CD4-positive, alpha-beta T cell treated with Interleukin-6 for 4 hours (primary cell): ENCODE data around the gene SPRYD3.
"Not testable (repeated sequence)": the region's sequence is repeated elsewhere in the genome, so short reads cannot be mapped to it uniquely, and the experiment has no call there.

Experiments
- DNase-seq: peaks from one replicate; pipeline ENCODE4 v3.0.0-alpha.2; 2020; ENCODE audit warnings: mixed read lengths

The SPRYD3 gene, protein sequence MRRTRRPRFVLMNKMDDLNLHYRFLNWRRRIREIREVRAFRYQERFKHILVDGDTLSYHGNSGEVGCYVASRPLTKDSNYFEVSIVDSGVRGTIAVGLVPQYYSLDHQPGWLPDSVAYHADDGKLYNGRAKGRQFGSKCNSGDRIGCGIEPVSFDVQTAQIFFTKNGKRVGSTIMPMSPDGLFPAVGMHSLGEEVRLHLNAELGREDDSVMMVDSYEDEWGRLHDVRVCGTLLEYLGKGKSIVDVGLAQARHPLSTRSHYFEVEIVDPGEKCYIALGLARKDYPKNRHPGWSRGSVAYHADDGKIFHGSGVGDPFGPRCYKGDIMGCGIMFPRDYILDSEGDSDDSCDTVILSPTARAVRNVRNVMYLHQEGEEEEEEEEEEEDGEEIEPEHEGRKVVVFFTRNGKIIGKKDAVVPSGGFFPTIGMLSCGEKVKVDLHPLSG

DNA sequence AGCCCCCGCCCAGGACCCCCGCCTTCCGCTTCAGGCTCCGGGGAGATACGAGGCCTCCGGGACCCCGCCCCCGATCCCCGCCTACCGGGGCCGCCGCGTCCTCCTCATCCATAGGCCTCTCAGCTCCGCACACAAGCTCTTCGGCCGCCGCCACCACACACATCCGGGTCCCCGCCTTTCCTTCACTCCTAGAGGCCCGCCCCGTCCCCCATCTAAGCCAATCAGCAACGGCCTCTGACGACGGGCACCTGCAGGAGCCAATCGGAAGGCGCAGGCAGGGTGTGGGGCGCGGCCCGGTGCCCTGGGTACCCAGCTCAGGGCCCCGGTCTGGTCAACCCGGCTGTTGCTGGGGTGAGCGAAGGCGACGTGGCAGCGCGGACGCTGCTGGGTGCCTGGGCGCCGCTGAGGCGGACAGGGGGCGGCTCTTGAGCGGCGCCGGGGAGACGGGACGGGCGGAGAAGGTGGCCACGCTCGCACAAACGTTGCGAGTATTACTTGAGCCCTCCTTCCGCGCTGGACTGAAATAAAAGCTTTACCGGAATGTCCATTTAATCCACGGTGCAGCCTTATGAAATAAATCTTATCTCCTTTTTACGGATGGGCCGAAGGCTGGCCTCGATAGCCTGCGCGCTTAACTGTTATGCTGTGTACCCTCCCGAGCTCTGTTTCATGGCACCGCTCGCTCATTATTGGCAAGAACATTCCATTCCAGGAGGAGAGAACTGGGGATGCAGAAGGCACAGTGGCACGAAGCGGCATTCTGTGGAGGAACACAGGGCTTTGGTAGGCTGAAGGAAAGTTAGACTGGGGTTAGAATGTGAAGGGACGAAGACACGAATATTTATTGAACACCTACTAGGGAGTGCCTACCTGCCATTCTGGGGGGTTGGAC lies at the start of gene SPRYD3:
Gene SPRYD3, minus strand, starts transcription at position 165 of the 892 bp plus-strand sequence. Its CDS starts 57 bp downstream, at position 108.
- peak; percentile 97 for DNase-seq

DNA sequence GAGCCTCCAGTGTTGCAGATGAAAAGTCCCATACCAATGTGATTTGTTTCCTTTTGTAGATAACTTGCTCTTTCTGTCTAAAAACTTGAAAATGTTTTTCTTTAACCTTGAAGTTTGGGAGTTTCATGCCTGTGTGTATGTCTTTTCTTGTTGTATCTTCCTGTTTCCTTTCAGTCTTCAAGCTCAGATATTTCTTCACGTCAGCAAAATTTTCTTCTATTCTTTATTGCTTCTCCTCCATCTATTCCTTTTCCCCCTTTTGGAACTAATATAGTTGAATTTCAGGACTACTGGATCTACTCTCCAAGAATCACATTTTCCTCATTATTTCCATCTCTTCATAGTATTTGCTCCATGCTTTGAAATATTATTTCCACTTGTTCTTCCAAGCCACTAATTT lies 48.0 kb upstream of the SPRYD3 start:
- DNase-seq = no peak

DNA sequence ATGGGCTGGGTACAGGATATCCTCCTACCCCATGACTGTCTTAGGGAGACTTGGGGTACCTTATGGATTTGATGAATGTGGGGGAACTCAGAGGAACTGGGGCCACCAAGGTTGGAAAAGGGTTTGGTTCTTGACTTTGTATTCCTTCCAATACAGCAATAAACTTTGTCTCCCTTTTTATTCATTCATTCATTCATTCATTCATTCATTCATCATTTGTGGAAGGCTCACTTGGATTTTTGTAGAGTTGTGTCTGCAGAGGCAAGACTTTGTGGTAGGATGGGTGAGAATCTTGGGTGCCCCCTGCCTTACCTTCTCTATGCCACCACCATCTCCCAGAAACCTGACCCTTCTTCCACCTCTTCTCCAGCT lies 45.1 kb upstream of the SPRYD3 start:
- DNase-seq = no peak

- DNase-seq = no peak
Measured at GRCh38 chr12:53123578-53124351, 44.6 kb upstream of the SPRYD3 start.

- DNase-seq = no peak
Measured at GRCh38 chr12:53122961-53123468, 43.8 kb upstream of the SPRYD3 start.

DNA sequence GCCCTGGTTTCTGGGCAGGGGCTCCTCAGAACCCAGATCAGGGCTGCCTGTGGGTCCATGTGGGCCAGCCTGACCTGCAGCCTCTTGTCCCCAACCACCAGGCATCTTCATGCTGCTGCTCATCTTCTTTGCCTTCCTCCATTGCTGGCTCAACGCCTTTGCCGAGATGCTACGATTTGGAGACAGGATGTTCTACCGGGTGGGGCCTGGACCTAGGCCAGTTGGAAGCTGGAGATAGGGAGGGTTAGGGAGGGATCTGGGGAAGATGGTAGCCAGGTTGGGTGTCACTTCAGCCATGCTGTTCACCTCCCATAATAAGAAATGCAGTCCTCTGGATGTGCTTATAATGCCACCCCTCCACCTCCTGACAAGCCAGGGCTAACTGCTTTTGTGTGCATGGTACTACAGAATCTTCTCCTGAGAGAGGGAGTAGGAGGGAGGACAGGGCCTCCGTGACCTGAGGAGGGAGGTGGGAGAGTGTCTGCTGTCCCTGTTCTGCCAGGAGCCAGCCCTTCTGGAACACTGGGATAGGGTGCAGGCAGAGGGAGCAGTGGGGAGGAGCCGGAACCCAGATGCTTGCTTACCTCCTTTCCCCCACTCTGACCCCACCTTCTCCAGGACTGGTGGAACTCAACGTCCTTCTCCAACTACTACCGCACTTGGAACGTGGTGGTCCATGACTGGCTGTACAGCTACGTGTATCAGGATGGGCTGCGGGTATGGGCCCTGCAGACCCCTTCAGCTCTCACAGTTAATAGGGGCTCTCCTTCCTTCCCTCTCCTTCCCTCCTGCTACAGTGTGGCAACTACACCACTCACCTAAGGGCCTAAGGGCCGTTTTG lies 41.7 kb upstream of the SPRYD3 start:
- no peak for DNase-seq

GRCh38 chr12:53118751-53119300 lies 39.6 kb upstream of the SPRYD3 start:
- no peak for DNase-seq

GRCh38 chr12:53115891-53116648 lies 36.9 kb upstream of the SPRYD3 start:
- no peak for DNase-seq

DNA sequence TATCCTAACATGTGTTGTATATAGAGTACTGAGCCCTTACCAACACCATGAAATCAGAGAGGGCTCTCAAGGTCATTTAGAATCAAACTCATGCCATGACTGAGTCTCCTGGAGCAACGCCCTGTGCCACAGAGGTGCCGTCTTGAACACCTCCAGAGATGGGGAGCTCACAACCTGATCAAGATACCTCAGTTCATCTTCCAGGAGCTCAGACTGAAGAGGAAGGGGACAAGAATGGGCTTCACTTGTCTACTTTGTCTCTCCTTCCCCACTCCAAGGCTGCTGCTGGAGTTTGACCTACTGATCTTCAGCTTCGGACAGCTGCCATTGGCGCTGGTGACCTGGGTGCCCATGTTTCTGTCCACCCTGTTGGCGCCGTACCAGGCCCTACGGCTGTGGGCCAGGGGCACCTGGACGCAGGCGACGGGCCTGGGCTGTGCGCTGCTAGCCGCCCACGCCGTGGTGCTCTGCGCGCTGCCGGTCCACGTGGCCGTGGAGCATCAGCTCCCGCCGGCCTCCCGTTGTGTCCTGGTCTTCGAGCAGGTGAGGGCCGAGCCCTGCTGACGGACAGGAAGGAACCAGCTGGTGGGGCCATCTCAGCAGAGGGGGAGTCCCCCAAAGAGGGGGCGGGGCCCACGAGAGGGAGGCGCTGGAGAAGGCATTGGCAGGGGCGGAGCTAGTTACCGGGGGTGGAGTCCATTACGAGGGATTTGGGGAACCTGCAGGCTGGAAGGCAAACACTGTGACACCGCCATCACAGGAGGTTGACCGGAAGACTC lies 36.1 kb upstream of the SPRYD3 start:
- no peak for DNase-seq

DNA sequence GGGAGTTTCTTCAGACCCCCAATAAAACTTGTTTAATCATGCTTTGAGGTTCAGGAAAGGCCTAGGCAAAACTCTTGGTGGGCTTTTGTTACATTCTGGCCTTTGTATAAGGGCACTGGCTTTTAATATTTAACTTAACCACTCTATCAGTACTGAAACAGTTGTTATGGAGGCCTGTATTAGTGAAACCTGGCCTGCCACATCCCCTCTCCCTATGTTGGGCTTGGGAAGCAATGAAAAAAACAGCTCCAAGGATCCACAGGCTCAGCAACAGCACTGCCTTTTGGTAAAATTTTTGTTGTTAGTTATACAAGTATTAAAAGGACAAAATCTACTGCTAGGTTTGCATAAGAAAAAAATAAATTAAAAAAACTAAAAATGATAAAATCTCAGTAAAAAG lies 34.8 kb upstream of the SPRYD3 start:
- DNase-seq = no peak

GRCh38 chr12:53113136-53113705 lies 34.0 kb upstream of the SPRYD3 start:
- DNase-seq = no peak

DNA sequence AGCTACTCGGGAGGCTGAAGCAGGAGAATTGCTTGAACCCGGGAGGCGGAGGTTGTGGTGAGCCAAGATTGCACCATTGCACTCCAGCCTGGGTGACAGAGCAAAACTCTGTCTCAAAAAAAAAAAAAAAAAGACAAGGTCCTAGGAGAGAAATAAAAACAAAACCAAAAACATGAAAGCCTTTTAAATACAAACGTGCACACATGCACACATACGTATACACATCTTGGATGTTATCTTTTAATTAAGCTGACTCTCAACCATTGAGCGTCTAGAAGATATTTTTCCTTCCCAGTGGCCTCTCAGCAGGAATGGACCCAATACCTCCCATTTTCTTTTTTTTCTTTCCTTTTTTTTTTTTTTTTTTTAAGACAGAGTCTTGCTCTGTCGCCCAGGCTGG lies 33.2 kb upstream of the SPRYD3 start:
- DNase-seq = not testable (repeated sequence)

DNA sequence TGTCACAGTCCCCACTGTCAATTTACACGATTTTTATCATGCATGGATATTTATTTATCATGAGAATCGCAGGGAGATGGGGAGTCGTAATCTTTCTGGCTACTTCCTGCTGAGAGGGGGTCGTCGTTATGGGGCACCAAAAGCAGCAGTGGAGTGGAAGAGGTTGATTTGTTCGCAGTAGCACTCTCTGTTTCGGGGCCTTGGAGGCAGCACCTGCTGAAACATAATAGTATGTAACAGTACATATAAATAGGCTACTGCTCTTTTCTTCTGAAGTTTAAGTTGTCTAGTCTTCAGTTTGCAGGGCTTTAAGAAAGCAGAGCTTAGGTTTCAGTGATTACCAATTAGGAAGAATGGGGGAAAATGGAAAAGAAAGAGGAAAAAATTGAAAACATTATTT lies 27.9 kb upstream of the SPRYD3 start:
- DNase-seq = no peak

GRCh38 chr12:53105712-53106439 lies 26.7 kb upstream of the SPRYD3 start:
- no peak for DNase-seq

DNA sequence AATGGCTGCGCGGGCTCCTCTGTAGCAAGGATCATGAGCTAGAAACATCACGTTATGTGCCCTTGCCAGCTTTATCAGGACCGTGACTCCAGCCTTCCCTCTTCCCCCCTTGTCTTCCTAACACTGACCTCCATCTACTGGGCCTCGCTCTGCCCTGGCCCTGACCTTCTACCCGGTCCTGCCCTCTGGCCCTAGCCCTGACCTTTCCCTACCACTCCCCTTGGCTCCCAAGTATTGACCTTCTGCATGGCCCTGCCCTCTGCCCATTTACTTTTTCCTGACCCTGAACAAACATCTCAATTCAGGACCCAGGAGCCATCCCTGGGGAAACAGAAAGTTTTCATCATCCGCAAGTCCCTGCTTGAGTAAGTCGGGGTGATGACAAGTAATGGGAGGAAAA lies 26.1 kb upstream of the SPRYD3 start:
- no peak for DNase-seq

DNA sequence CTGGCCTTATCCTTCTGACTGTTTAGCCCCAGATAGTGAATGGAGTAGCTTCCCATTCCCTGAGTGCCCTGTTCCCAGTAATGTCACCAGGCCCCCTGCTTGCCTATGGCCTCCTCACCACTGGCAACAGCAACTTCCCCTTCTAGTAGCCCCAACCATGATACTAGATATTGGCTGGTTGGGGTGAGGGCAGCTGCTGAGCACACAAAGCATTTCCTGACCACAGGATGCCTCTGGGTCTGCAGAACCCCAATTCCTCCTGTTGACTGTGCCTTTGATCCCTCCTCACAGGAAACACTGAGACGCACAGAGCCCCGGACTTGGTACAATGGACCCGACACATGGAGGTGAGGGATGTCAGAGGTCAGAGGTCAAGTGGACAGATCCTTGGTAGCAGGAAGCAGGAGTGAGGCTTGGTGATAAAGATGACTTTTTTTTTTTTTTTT lies 24.7 kb upstream of the SPRYD3 start:
- DNase-seq = peak; percentile 35

DNA sequence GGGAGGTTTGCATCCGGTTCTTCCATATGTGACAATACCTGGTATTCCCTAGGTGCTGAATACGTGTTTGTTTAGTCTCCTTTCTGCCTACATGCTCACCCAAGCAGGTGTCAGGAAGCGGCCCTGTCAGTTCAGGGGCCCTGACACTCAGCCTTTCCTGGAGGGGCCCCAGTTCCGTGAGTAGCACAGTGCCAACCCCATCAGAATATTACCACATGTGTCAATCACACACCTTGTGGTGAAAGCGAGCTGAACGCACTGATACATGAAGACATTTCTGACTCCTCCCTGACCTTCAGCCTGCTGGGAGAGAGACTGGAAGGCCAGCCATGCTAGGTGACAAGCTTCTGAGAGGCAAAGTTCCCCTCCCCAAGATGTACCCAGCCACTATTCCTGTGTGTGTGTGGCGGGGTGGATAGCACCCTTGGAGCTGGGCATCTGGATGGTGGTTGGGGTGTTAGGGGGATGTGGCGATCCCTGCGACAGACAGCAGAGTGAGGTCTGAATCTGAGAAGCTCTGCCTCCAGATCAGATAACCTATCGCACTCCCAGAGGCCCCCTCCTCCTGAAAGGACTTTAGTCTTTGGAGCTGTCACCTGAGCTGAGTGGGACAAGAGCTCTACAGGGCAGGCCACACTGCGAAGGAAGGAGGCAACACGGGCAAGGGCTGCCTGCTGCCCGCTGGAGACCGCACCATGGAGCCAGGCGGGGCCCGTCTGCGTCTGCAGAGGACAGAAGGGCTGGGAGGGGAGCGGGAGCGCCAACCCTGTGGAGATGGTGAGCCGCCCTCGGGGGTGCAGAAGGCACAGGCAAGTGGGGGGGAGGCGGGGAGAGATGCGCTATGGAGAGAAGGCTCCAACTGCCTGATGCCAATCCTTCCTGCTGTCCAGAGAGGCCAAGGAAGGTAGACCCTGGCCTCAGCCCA lies 24.0 kb upstream of the SPRYD3 start, which contains the start of gene SOAT2:
Gene SOAT2, plus strand, starts transcription at position 604 of the 925 bp plus-strand sequence. Its CDS starts 92 bp downstream, at position 696.
- peak; percentile 66 for DNase-seq
